Adipose tissue (tissue), 3 donors: ENCODE data around the gene PTPRQ. TPM values are rescaled to one million over a fixed set of nuclear protein-coding genes. Genes with fewer than 3 reads are reported as not detected.
"Not testable (repeated sequence)": the region's sequence is repeated elsewhere in the genome, so short reads cannot be mapped to it uniquely, and the experiment has no call there.

ENCODE experiments used
- H3K27ac ChIP-seq: one replicate; pipeline ENCODE4 v1.5.1; 2013; ENCODE audit warnings: low read depth, low read length
- WGBS, 3 donors: extraction: QIAGEN DNeasy Blood & Tissue Kit; methylation state at CpG; one replicate each; pipeline ENCODE4 v1.1.7; 2013; 5-methylcytosine and 5-hydroxymethylcytosine counted together
- polyA plus RNA-seq, 3 donors: library from polyadenylated mRNA; stranded (reverse); fragments of 200-250 nt; gene quantifications; one replicate each; pipeline ENCODE4 v1.2.3, GENCODE V29; 2013
- donor health status: healthy with polysubstance abuse.
- donor health status: Bipolar disorder and iron deficiency.
- donor health status: healthy.

PTPRQ gene
- polyA plus RNA-seq, 3 donors = 0.11 to 0.40 (median 0.20) TPM

DNA sequence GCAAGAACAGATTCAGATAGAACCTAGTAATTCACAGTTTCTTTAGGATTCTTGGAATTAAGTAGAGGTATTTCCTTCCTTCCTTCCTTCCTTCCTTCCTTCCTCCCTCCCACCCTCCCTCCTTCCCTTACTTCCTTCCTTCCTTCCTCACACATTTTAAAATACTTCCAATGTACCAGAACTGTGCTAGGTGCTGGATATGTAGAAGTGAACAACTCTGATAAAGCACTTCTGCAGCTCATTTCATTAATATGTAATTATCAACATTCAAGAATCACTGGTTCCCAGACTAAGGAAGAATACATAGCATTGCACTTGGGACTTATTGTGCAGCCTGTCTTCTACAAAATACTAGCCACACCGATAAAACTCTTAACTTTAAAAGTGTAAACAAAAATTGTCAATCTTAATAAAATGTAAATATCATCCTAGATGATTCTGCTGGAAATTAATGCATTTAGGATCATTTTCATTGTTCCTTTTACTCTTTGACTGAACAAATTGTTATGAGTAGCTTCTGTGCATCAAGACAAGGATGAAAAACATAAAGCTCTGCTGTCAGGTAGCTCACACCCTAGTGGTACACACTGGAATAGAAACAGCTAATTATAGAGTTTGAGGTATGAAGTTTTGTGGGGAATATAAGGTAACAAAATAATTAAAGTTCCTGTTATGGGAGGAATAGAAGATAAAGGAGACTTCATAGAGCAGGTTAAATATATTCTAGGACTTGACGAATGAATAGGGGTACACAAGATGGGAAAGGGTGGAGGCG is 163.5 kb downstream of the PTPRQ start:
- no peak overlapping the region for H3K27ac ChIP-seq
- 65 to 76% (median 72%) methylated on average over 3 of the region's 3 CpGs for WGBS, 3 donors

DNA sequence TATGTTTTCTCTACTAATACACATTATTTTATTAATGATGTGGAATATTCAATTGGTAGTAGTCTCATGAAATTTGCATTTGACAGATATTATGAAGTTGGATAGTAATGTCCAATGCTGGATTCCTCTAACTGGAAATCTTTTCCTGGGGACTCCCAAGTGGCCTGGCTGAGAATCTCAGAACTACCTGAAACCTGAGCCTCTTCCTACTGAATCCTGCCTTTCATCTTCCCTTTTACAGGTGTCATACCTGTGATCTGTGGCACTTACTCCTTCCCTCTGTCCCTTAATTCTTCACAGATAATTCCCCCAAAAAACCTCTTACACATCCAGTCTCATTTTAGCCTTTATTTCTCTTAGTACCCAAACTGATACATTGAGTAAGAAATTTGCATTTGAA is 173.7 kb downstream of the PTPRQ start:
- H3K27ac ChIP-seq = no peak overlapping the region

DNA sequence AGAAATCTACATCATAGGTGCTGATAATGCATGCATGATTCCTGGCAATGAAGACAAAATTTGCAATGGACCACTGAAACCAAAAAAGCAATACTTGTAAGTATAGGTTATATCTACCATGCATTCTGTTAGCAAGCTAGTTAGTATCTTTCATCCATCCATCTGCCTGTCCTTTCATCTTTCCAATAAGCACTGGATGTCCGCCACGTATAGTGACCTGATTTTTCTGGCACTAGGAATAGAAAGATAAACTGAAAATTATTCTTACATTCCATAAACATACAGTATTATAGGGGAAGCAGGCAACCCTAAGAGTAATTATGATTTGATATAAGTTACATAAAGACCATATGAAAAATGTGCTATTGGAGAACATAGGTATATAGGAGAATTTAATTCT is 176.2 kb downstream of the PTPRQ start:
- WGBS, 3 donors = 71 to 86% (median 83%) methylated on average over 2 of the region's 2 CpGs
- H3K27ac ChIP-seq = no peak overlapping the region

DNA sequence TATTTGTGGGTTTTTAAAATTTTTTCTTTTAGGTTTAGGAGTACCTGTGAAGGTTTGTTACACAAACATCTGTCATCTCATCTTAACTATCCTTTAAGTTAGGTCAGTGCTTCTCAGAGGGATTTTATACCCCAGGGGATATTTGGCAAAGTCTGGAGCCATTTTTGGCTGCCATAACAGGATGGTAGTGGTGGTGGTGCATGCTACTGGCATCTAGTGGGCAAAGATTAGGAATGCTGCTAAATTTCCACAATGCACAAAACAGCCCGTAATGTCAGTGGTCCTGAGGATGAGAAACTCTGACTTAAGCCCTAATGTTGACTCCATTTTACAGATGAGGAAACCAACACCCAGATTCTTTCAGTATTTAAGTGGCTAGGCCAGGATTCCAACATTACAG is 178.2 kb downstream of the PTPRQ start:
- 83 to 96% (median 89%) methylated on average over 1 of the region's 1 CpG for WGBS, 3 donors
- H3K27ac ChIP-seq = no peak overlapping the region

DNA sequence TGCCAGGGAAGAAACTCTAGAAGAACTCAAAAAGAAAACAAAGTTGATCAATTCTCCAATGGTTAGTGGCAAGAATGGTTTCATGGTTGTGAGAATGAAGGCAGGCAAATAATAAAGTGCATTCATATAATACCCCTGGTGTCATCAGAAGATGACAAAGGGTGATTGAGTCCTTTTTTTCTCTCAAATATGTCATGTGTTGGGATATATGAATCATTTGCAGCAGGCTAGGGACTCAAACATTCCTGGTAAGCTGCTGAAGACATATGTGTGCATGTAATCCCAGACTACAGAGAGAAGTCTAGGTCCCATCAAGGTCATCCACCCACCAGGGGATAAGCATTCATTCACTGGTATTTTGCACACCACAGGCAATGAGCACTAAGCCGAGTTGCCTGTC is 181.0 kb downstream of the PTPRQ start:
- WGBS, 3 donors = 55 to 95% (median 81%) methylated on average over 1 of the region's 1 CpG
- H3K27ac ChIP-seq = no peak overlapping the region

DNA sequence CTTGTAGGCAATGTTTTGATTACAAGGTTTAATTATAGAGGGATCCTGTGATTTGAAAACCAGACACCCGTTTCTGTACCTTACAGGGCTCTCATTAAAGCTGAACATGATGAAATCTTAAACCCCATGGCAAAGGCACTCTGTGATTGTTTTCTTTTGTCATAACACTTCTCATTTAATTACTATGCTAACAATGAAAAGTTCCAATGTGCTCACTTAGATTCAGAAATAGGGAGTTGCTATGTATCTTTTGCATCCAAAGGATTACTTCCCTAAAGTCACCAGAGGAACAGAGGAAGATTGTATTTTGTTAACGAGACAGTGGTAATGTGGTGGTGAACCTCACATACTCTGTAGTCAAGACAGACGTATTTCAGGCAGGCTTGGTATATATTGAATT is 181.9 kb downstream of the PTPRQ start:
- no peak overlapping the region for H3K27ac ChIP-seq
- 60 to 76% (median 75%) methylated on average over 3 of the region's 3 CpGs for WGBS, 3 donors

DNA sequence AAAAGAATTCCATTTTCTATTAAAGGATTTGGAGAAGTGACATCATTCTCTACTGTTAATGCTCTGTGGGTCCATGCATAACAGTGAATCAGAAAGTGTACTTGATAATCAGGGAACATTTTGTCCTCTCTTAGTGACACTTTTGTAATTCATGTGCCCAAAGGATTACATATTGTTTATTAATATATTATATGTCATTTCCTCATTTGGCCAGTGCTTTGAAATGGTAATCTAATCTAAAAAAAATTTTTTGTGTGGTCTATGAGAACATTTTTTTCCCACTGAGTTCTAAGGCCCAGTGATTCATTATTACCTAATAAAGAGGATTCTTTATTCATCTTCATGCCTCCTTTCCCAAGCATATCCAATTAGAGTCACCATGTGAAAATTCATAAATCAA is 183.7 kb downstream of the PTPRQ start:
- no peak overlapping the region for H3K27ac ChIP-seq

DNA sequence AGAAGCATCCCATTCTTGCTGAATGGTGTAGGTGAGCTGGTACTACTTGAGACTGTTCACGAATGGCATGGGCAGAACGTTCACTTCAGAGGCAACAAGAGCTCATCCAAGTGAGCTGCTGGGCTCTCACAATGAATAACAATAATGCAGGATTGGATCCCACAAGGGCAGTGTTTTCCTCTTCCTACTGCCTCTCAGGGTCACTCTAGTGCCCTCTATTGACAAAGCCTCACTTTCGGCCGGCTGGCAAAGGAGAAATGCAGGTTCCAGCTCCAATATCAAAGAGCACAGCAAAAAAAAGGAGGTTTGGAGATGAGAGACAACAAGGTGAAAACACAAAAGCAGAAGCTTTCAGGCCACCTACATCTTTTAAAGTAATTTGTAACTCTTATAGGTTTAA is 188.8 kb downstream of the PTPRQ start:
- H3K27ac ChIP-seq = no peak overlapping the region
- WGBS, 3 donors = 28 to 52% (median 49%) methylated on average over 4 of the region's 4 CpGs

DNA sequence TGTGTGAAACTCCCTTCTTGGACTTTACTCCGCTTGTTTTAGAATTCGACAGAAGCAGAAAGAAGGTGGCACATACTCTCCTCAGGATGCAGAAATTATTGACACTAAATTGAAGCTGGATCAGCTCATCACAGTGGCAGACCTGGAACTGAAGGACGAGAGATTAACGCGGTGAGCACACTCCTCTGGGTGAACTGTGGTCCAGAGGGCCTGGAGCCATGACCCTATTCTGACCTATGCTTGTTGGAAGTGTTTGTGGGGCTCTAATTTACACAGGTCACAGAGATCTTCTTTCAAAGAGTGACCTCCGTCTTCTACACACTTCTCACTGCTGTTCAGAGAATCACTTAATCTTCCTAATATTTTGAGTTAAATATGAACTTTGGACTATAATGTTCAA is 190.9 kb downstream of the PTPRQ start:
- WGBS, 3 donors = 55 to 69% (median 65%) methylated on average over 6 of the region's 6 CpGs
- H3K27ac ChIP-seq = no peak overlapping the region

DNA sequence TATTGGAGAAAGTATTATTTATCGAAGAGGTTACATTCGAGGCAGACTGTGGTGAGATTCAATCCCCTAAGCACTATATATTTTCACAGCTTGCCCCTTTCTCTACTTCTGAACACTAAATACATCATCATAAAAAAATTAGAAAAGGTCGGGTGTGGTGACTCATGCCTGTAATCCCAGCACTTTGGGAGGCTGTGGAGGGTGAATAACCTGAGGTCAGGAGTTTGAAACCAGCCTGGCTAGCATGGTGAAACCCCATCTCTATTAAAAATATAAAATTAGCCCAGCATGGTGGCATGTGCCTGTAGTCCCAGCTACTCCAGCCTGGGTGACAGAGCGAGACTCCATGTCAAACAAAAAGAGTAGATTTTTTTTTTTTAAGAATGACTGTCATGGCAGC is 192.8 kb downstream of the PTPRQ start:
- WGBS, 3 donors = 80 to 93% (median 84%) methylated on average over 4 of the region's 4 CpGs
- no peak overlapping the region for H3K27ac ChIP-seq

DNA sequence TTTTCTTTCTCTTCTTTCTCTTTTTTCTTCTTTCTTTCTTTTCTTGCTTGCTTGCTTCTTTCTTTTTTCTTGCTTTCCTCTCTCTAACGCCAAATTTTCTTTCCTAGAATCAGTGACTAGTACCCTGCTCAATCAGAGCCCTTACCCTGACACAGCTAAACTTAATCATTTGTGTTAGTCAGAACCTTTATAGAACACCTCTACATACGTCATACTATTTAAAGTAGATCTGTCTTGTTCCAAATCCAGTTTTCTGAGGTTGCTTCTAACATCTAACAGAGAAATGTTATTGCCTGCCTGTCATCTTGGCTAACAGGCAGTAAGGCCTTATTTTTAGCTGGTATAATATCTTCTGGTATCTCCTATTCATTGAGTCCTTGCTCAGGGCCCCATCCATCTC is 197.9 kb downstream of the PTPRQ start:
- WGBS, 3 donors = 68 to 89% (median 83%) methylated on average over 2 of the region's 2 CpGs
- no peak overlapping the region for H3K27ac ChIP-seq

DNA sequence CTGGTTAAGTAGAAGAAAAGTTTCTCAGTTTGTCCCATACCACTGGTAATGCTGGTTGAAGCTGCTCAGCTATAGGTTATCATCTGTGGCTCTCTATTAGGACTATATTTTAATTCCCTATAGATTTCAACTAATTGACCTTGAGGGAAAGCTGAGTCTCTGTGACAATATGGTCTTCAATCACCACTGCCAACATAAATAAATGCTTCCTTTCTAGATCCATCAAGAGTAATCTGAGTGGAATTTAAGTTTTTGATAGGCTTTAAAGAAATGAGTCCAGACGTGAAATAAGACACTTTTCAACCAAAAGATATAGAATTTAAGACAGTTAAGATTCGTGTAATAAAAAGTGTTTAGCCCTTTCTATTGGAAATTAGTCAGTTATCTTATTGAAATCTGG is 199.9 kb downstream of the PTPRQ start:
- H3K27ac ChIP-seq = no peak overlapping the region
- 36 to 55% (median 46%) methylated on average over 2 of the region's 2 CpGs for WGBS, 3 donors

DNA sequence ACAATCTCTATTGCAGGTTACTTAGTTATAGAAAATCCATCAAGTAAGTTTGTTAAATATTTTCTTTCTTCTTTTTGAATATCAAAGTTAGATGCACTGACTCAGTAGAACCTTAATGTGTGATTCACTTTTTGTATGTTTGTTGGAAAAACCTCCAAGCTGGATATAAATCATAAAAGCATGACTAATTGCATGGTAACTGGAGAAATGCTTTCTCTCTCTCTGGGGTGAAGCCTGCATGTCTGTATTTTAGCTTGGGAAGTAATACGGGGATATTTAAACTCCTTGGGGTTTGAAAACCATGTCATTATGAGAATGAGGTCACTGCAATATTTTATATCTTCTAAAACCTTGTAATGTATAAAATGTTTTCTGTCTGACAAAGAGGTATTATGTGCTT is 204.8 kb downstream of the PTPRQ start:
- 45 to 50% (median 46%) methylated on average over 1 of the region's 1 CpG for WGBS, 3 donors
- no peak overlapping the region for H3K27ac ChIP-seq

DNA sequence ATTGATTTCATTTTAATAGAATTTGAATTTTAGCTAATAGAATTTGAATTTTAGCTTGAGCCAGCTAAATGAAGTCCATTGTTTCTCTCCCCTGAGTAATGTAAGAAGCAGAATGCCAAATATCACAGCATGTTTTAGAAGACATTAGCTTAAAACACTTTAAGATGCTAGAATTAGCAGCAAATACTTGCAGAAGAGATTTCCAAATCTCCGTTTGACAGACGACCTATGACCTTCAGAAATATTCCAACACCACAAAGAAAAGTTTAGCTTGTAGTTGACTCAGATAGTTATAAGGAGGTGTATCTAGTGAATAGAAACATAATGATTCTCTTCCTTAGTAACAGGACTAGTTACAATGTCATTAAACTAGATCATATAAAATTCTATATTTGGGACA is 211.7 kb downstream of the PTPRQ start:
- no peak overlapping the region for H3K27ac ChIP-seq
- 44 to 62% (median 60%) methylated on average over 2 of the region's 2 CpGs for WGBS, 3 donors

DNA sequence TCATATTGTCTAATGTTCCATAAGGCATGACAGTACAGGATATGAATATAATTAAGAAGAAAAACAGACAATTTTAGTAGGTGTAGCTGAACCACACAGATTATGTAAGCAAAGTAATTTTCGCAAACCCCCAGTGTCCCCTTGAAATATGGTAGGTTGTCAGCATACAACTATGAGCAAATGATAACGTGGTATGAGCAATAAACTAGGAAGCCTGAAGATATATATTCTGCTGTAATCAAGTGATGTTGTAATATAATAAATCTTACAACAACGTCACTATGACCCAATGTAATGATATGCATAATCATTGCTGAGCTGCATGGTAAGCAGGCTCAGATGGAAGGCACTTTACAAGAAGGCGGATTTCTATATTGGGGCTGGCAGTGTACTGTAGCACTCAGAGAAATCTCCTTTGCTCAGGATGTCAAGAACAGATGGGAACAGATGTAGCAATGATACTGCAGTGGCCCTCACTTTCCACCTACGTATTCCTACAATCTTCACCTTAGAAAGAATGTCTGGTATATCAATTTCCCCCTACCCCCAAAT is 215.6 kb downstream of the PTPRQ start:
- no peak overlapping the region for H3K27ac ChIP-seq
- 73 to 84% (median 84%) methylated on average over 5 of the region's 5 CpGs for WGBS, 3 donors

DNA sequence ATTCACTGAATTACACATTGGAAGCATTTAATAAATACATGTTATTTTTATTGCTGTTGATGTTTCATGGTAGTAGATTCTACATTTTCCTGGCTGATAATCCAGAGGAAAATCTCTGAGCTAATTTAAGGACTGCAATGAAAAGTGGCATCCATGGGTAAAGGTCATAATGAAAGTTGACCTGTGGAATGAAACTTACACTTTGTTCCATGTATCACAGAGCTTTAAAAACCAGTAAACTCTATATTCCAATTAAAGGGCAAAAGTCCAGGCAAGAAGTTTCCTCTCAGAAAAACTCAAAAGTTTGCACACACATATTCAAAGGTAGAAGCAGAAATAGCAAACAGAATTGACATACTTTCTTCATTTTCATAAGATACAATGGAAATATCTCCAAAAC is 218.6 kb downstream of the PTPRQ start:
- no peak overlapping the region for H3K27ac ChIP-seq

DNA sequence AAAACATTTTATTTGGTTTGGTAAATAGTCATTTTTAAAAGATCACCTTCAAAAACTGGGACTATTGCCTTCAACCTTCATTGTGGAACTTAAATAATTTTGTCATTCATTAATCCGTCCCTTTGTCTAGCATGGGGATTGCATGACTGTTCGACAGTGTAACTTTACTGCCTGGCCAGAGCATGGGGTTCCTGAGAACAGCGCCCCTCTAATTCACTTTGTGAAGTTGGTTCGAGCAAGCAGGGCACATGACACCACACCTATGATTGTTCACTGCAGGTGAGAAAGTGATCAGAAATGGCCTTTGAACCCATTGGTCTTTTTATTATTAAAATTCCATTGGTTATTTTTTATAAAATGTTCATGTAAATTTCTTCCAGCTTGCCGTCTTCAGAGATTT is 226.2 kb downstream of the PTPRQ start:
- H3K27ac ChIP-seq = no peak overlapping the region
- 60 to 81% (median 71%) methylated on average over 5 of the region's 5 CpGs for WGBS, 3 donors

DNA sequence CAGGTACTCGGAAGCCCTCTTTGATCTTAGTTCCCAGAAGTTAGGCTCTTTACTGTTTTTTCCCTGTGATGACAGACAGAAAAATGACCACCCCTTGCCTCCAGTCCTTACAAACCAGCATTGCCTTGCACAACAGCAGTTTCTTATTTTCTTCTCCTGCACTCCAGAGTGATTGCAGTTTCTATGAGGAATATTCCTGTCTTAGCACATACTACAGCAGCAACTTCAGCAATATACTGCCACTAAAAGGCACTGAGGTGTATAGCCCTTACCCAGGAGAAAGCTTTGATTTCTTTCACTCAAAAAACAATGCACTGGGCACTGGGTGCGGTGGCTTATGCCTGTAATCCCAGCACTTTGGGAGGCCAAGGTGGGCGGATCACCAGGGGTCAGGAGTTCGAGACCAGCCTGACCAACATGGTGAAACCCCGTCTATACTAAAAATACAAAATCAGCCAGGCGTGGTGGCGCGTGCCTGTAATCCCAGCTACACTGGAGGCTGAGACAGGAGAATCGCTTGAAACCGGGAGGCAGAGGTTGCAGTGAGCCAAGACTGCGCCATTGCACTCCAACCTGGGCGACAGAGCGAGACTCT is 232.1 kb downstream of the PTPRQ start:
- WGBS, 3 donors = 91 to 96% (median 93%) methylated on average over 13 of the region's 13 CpGs

DNA sequence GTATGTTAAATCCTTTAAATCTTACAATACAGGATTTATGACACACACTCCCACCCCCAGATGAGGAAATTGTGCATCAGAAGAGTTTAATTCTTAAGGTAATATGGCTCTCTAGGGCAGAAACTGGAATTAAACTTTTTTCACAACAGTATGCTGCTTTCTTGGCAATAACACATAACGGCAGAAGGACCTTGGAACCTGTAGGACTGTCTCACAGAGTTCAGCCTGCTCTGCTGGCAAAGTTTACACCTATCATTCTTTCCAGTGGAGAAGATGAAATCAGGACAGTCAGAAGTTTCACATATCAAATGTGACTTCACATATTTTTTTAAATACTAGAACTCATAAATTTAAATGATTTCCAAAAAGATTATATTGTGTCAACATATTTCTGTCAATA is 232.8 kb downstream of the PTPRQ start:
- WGBS, 3 donors = 55 to 81% (median 66%) methylated on average over 1 of the region's 1 CpG
- H3K27ac ChIP-seq = no peak overlapping the region

More for the DNA sequence above, 232.1 kb downstream of the PTPRQ start:
- not testable (repeated sequence) for H3K27ac ChIP-seq

DNA sequence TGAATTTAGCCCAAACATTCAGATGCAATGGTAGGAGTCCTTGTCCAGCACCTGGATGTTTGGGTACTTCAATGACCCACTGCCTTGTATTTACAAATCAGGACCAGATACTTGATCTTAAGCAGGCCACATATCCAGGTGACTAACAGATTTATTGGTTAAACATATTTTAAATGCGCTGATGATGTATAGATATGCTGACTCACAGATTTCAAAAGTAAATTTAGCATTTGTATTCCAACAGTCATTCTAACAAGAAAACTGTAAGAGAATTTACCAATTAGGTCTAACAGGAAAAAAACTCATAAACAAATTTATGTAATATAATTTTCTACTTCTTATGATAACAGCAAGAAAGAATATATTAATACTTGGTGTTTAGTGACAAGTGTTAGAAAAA is 234.0 kb downstream of the PTPRQ start:
- 91 to 100% (median 94%) methylated on average over 1 of the region's 1 CpG for WGBS, 3 donors
- H3K27ac ChIP-seq = no peak overlapping the region
